ENCODE data around the gene CREB3L2. TPM values are rescaled to one million over a fixed set of nuclear protein-coding genes. Genes with fewer than 3 reads are reported as not detected.

Gene CREB3L2
- total and polyA plus RNA-seq, 8 donors = 5.8 to 258 (median 23.6) TPM

GRCh38 chr7:137853053-137853452, 148.8 kb downstream of the CREB3L2 start:
- TF ChIP-seq CTCF (IDR thresholded peaks at IDR 0.05) = no peak
- no peak for TF ChIP-seq EP300 (IDR thresholded peaks at IDR 0.05)
- TF ChIP-seq POLR2A (IDR thresholded peaks at IDR 0.05) = no peak
- no peak for TF ChIP-seq POLR2AphosphoS5 (IDR thresholded peaks at IDR 0.05)
- DNase-seq = no peak
- Histone ChIP-seq H3K27ac (no peak overlapping the region), H3K4me1 (no peaks in the 10 kb centered on the region), H3K36me3 (peaks cover 0 to 14% (median 2%) of the 10 kb centered on the region in 4 donors), H3K9me3 (no peaks in the 10 kb centered on the region), H3K27me3 (peaks cover 0 to 8% (median 0%) of the 10 kb centered on the region in 3 donors), H3K4me3 (no peak overlapping the region)
- intact Hi-C loops (cut with DNase I; ENCODE audit: low total_unique reads) = no loop called here
- WGBS, 5 donors = 91 to 100% (median 97%) methylated on average over 1 of the region's 1 CpG

- Histone ChIP-seq H3K4me3 (no peak overlapping the region), H3K27ac (no peak overlapping the region), H3K36me3 (peaks cover 0 to 14% (median 2%) of the 10 kb centered on the region in 4 donors), H3K4me1 (peaks cover 3 to 7% (median 4%) of the 10 kb centered on the region in 4 donors), H3K9me3 (no peaks in the 10 kb centered on the region), H3K27me3 (peaks cover 0 to 18% (median 7%) of the 10 kb centered on the region in 3 donors)
- DNase-seq = no peak
- TF ChIP-seq POLR2A (IDR thresholded peaks at IDR 0.05) (no peak), CTCF (IDR thresholded peaks at IDR 0.05) (no peak)
- intact Hi-C loops (cut with DNase I; ENCODE audit: low total_unique reads) = no loop called here
Observed at GRCh38 chr7:137852108-137852507, 149.8 kb downstream of the CREB3L2 start.

- TF ChIP-seq EP300 (IDR thresholded peaks at IDR 0.05) = no peak
- no peak for TF ChIP-seq POLR2A (IDR thresholded peaks at IDR 0.05)
- no peaks in the 10 kb centered on the region for H3K9me3 ChIP-seq
Observed at GRCh38 chr7:137850972-137851945, 150.6 kb downstream of the CREB3L2 start.

GRCh38 chr7:137850571-137850970, 151.3 kb downstream of the CREB3L2 start:
- WGBS, 5 donors = 43 to 90% (median 73%) methylated on average over 2 of the region's 2 CpGs
- Histone ChIP-seq H3K27ac (no peak overlapping the region), H3K4me3 (no peak overlapping the region), H3K4me1 (peaks cover 8 to 18% (median 13%) of the 10 kb centered on the region in 4 donors), H3K27me3 (peaks cover 0 to 33% (median 20%) of the 10 kb centered on the region in 3 donors), H3K36me3 (peaks cover 0 to 12% (median 1%) of the 10 kb centered on the region in 4 donors), H3K9me3 (no peaks in the 10 kb centered on the region)
- intact Hi-C loops (cut with DNase I; ENCODE audit: low total_unique reads) = no loop called here
- no peak for DNase-seq
- no peak for TF ChIP-seq POLR2AphosphoS5 (IDR thresholded peaks at IDR 0.05)
- no peak for TF ChIP-seq CTCF (IDR thresholded peaks at IDR 0.05)
- no peak for TF ChIP-seq POLR2A (IDR thresholded peaks at IDR 0.05)
- no peak for TF ChIP-seq EP300 (IDR thresholded peaks at IDR 0.05)

More at GRCh38 chr7:137850972-137851945, 150.6 kb downstream of the CREB3L2 start:
- intact Hi-C loops (cut with DNase I; ENCODE audit: low total_unique reads) = no loop called here
- no peak overlapping the region for H3K27ac ChIP-seq
- no peak overlapping the region for H3K4me3 ChIP-seq
- H3K36me3 ChIP-seq = peaks cover 0 to 14% (median 2%) of the 10 kb centered on the region in 4 donors
- peaks cover 8 to 14% (median 10%) of the 10 kb centered on the region in 4 donors for H3K4me1 ChIP-seq
- peaks cover 0 to 26% (median 14%) of the 10 kb centered on the region in 3 donors for H3K27me3 ChIP-seq
- WGBS, 5 donors = 79 to 86% (median 81%) methylated on average over 6 of the region's 6 CpGs
- no peak for DNase-seq
